AG09309 (cell line): Measurements from ENCODE around the gene HIPK1.
"Not testable (repeated sequence)": the region's sequence is repeated elsewhere in the genome, so short reads cannot be mapped to it uniquely, and the experiment has no call there.

Source experiments
- DNase-seq: peaks from one replicate; pipeline ENCODE4 v3.0.0-alpha.2; 2010; ENCODE audit warnings: low read depth
- H3K4me3 ChIP-seq: 2 replicates; pipeline ENCODE4 v1.5.1; 2011; ENCODE audit warnings: mild to moderate bottlenecking, low read depth, low read length, moderate library complexity; ENCODE audit not compliant: control insufficient read depth
- CTCF ChIP-seq: IDR thresholded peaks from 2 replicates; pipeline ENCODE4 v1.5.1; 2011; ENCODE audit warnings: mild to moderate bottlenecking, low read depth, low read length, inconsistent platforms; ENCODE audit not compliant: insufficient read depth, control insufficient read depth; ENCODE audit errors: missing control alignments

The HIPK1 gene

GRCh38 chr1:114011796-114012195 is 82.7 kb downstream of the HIPK1 start:
- DNase-seq: no peak
- H3K4me3 ChIP-seq: no peak overlapping the region
- TF ChIP-seq CTCF: no peak

- no peak for TF ChIP-seq CTCF
- no peak overlapping the region for H3K4me3 ChIP-seq
- DNase-seq: no peak
Observed at GRCh38 chr1:114015075-114015474, 86.0 kb downstream of the HIPK1 start.

DNA sequence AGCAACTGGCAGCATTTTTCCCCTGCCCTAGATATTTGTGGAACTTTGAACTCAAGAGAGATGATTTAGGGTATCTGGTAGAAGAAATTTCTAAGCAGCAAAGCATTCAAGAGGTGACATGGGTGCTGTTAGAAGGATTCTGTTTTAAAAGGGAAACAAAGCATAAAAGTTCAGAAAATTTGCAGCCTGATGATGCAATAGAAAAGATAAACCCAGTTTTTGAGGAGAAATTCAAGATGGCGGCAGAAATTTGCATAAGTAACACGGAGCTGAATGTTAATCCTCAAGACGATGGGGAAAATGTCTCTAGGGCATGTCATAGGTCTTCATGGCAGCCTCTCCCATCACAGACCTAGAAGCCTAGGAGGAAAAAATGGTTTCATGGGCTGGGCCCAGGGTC is 90.6 kb downstream of the HIPK1 start:
- not testable (repeated sequence) for DNase-seq, H3K4me3 ChIP-seq

GRCh38 chr1:114021665-114022099 is 92.6 kb downstream of the HIPK1 start:
- TF ChIP-seq CTCF: no peak
- DNase-seq: no peak
- H3K4me3 ChIP-seq: no peak overlapping the region

GRCh38 chr1:114022877-114023276 is 93.8 kb downstream of the HIPK1 start:
- H3K4me3 ChIP-seq: no peak overlapping the region
- no peak for TF ChIP-seq CTCF
- DNase-seq: no peak

- no peak for DNase-seq
- no peak overlapping the region for H3K4me3 ChIP-seq
- no peak for TF ChIP-seq CTCF
Observed at GRCh38 chr1:114023377-114023776, 94.3 kb downstream of the HIPK1 start.

- H3K4me3 ChIP-seq: no peak overlapping the region
- no peak for DNase-seq
- no peak for TF ChIP-seq CTCF
Observed at GRCh38 chr1:114024049-114024448, 94.9 kb downstream of the HIPK1 start.
